H1 (cell line): ENCODE data around the gene SBNO2. TPM values are rescaled to one million over a fixed set of nuclear protein-coding genes. Genes with fewer than 3 reads are reported as not detected.

Source experiments
- CHD2 ChIP-seq: IDR thresholded peaks from 2 replicates; pipeline ENCODE4 v1.6.1; 2012; ENCODE audit warnings: low read length, improper control_type of control experiment
- CREB1 ChIP-seq: IDR thresholded peaks from 2 replicates; pipeline ENCODE4 v1.6.1; 2012; ENCODE audit warnings: inconsistent platforms
- GTF2F1 ChIP-seq: IDR thresholded peaks from 2 replicates; pipeline ENCODE4 v1.6.1; 2012; ENCODE audit warnings: low read depth, low read length, improper control_type of control experiment, borderline replicate concordance
- PHF8 ChIP-seq: fragments of 200-600 bp; sonication (generic); conservative IDR thresholded peaks from 2 replicates; pipeline ENCODE4 v1.7.1; 2012; ENCODE audit warnings: low read depth, mild to moderate bottlenecking, inconsistent platforms, low read length, moderate library complexity
- POLR2AphosphoS5 ChIP-seq: IDR thresholded peaks from 2 replicates; pipeline ENCODE4 v1.6.1; 2011; ENCODE audit warnings: low read depth, low read length
- POU5F1 ChIP-seq: IDR thresholded peaks from 2 replicates; pipeline ENCODE4 v1.6.1; 2011; ENCODE audit warnings: low read depth, mild to moderate bottlenecking, low read length, moderate library complexity
- RNF2 ChIP-seq: fragments of 200-900, 300-1000 bp; sonication (generic); IDR thresholded peaks from 2 replicates; pipeline ENCODE4 v1.7.1; 2016; ENCODE audit warnings: borderline replicate concordance, low read depth, mild to moderate bottlenecking, antibody characterized with exemption, low read length; ENCODE audit not compliant: poor library complexity, severe bottlenecking; ENCODE audit errors: missing control alignments
- TAF7 ChIP-seq: optimal IDR thresholded peaks from 2 replicates; pipeline ENCODE3; 2011; ENCODE audit warnings: low read depth, mild to moderate bottlenecking, inconsistent platforms, low read length, moderate library complexity, borderline replicate concordance
- TEAD4 ChIP-seq: IDR thresholded peaks from 2 replicates; pipeline ENCODE4 v1.6.1; 2012; ENCODE audit warnings: low read depth, low read length, inconsistent platforms, mixed read lengths
- polyA plus RNA-seq, 7 experiments: library from polyadenylated mRNA; depleted of rRNA in 3 of 7; stranded (reverse) in 5 of 7; unstranded in 2 of 7; fragments of >200 nt in 5 of 7; fragments of 200-250 nt in 2 of 7; gene quantifications; 1 replicate in 5 of 7; 2 replicates in 1 of 7; 4 replicates in 1 of 7; pipeline versions ENCODE4 v1.2.1 to v1.2.3, GENCODE V29; 2011 to 2013; ENCODE audit warnings: missing spikeins in 2 of 7, mixed read lengths in 2 of 7
- total RNA-seq: library from RNA; stranded (reverse); fragmentation: NEBNext Ultra II Directional; extraction: Animal tissue kit (Norgen Biotek cat#: 25700); gene quantifications from 2 replicates; pipeline ENCODE4 v1.2.1, GENCODE V29; 2021
- TF ChIP-seq, protein P1 (sequence below): fragments of 300-600 bp; sonication (generic); IDR thresholded peaks from 2 replicates; pipeline ENCODE4 v1.7.1; 2012; ENCODE audit warnings: low read length, moderate library complexity, mild to moderate bottlenecking, inconsistent platforms; ENCODE audit not compliant: insufficient replicate concordance

The SBNO2 gene
- total and polyA plus RNA-seq, 2 of the 8 experiments (the other 6 are each of a cell fraction or from before 2014, with no cell fraction given) = 12.2 to 31.4 TPM

DNA sequence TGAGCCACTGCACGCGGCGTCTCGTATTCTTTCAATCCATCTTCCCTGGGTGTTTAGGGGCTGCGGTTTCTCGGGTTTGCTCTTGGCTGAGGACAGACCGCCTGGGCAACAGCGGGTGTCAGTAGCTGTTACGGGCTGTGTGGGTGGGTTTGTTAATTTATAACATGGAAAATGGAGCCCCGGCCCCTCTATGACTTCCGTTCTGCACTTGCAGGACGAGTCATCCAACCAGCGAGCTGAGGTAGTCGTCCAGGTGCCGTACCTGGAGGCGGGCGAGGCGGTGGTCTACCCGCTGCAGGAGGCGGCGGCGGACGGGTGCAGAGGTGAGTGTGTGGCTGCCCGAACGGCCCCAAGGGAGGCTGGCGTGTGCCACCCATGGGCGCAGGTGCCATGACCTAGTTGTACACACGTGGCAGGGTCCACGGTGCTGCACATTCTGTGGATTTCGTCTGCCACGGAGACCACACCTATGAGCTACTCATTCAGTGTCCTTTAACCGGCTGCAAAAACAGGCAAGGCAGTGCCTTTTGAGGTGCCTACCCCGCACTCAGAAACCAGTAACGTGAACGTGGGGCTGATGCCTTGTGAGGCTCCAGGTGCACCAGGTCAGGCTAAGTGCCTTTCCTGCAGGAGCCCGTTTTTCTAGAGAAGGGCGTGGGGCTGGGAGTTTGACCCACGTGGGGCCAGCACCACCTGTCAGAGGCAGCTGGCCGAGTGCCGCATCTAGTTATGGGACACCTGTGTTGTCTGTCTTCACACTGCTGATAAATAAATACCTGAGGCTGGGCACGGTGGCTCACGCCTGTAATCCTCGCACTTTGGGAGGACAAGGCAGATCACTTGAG, 89.8 kb downstream of the SBNO2 start (continued):
- TF ChIP-seq, protein P1, sequence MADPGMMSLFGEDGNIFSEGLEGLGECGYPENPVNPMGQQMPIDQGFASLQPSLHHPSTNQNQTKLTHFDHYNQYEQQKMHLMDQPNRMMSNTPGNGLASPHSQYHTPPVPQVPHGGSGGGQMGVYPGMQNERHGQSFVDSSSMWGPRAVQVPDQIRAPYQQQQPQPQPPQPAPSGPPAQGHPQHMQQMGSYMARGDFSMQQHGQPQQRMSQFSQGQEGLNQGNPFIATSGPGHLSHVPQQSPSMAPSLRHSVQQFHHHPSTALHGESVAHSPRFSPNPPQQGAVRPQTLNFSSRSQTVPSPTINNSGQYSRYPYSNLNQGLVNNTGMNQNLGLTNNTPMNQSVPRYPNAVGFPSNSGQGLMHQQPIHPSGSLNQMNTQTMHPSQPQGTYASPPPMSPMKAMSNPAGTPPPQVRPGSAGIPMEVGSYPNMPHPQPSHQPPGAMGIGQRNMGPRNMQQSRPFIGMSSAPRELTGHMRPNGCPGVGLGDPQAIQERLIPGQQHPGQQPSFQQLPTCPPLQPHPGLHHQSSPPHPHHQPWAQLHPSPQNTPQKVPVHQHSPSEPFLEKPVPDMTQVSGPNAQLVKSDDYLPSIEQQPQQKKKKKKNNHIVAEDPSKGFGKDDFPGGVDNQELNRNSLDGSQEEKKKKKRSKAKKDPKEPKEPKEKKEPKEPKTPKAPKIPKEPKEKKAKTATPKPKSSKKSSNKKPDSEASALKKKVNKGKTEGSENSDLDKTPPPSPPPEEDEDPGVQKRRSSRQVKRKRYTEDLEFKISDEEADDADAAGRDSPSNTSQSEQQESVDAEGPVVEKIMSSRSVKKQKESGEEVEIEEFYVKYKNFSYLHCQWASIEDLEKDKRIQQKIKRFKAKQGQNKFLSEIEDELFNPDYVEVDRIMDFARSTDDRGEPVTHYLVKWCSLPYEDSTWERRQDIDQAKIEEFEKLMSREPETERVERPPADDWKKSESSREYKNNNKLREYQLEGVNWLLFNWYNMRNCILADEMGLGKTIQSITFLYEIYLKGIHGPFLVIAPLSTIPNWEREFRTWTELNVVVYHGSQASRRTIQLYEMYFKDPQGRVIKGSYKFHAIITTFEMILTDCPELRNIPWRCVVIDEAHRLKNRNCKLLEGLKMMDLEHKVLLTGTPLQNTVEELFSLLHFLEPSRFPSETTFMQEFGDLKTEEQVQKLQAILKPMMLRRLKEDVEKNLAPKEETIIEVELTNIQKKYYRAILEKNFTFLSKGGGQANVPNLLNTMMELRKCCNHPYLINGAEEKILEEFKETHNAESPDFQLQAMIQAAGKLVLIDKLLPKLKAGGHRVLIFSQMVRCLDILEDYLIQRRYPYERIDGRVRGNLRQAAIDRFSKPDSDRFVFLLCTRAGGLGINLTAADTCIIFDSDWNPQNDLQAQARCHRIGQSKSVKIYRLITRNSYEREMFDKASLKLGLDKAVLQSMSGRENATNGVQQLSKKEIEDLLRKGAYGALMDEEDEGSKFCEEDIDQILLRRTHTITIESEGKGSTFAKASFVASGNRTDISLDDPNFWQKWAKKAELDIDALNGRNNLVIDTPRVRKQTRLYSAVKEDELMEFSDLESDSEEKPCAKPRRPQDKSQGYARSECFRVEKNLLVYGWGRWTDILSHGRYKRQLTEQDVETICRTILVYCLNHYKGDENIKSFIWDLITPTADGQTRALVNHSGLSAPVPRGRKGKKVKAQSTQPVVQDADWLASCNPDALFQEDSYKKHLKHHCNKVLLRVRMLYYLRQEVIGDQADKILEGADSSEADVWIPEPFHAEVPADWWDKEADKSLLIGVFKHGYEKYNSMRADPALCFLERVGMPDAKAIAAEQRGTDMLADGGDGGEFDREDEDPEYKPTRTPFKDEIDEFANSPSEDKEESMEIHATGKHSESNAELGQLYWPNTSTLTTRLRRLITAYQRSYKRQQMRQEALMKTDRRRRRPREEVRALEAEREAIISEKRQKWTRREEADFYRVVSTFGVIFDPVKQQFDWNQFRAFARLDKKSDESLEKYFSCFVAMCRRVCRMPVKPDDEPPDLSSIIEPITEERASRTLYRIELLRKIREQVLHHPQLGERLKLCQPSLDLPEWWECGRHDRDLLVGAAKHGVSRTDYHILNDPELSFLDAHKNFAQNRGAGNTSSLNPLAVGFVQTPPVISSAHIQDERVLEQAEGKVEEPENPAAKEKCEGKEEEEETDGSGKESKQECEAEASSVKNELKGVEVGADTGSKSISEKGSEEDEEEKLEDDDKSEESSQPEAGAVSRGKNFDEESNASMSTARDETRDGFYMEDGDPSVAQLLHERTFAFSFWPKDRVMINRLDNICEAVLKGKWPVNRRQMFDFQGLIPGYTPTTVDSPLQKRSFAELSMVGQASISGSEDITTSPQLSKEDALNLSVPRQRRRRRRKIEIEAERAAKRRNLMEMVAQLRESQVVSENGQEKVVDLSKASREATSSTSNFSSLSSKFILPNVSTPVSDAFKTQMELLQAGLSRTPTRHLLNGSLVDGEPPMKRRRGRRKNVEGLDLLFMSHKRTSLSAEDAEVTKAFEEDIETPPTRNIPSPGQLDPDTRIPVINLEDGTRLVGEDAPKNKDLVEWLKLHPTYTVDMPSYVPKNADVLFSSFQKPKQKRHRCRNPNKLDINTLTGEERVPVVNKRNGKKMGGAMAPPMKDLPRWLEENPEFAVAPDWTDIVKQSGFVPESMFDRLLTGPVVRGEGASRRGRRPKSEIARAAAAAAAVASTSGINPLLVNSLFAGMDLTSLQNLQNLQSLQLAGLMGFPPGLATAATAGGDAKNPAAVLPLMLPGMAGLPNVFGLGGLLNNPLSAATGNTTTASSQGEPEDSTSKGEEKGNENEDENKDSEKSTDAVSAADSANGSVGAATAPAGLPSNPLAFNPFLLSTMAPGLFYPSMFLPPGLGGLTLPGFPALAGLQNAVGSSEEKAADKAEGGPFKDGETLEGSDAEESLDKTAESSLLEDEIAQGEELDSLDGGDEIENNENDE = no peak
- TF ChIP-seq PHF8 = no peak
- TF ChIP-seq GTF2F1 = no peak
- no peak for TF ChIP-seq RNF2
- no peak for TF ChIP-seq CREB1
- no peak; the same call in 1 of the 2 replicates for TF ChIP-seq POLR2AphosphoS5
- TF ChIP-seq POU5F1 = no peak
- TF ChIP-seq TEAD4 = no peak
- no peak for TF ChIP-seq TAF7
- TF ChIP-seq CHD2 = no peak
